Motor neuron (in vitro differentiated cells): ENCODE measurements around the gene GSTT4. TPM values are rescaled to one million over a fixed set of nuclear protein-coding genes. Genes with fewer than 3 reads are reported as not detected.
A peak's percentile ranks its signal among the peaks of the same experiment; 100 is the strongest.
"Not testable (repeated sequence)": the region's sequence is repeated elsewhere in the genome, so short reads cannot be mapped to it uniquely, and the experiment has no call there.

Source experiments
- ATAC-seq, 8 experiments: fragments of 200-7000 bp; cut with Tn5 transposase; replicated peaks in 6 of 8; 2 replicates each; pipeline ENCODE4 v1.8.0; 2021; ENCODE audit warnings: mild to moderate bottlenecking in 8 of 8, moderate library complexity in 8 of 8
- H3K27ac ChIP-seq, 2 donors: fragments of 250-450 bp; sonication (Bioruptor Pico); 2 replicates each; pipeline ENCODE4 v1.9.0; 2021; ENCODE audit warnings: antibody characterized with exemption in 2 of 2, mild to moderate bottlenecking in 2 of 2, moderate library complexity in 1 of 2
- H3K4me1 ChIP-seq, 2 donors: fragments of 250-450 bp; sonication (Bioruptor Pico); replicated peaks in 1 of 2; 2 replicates each; pipeline ENCODE4 v1.6.1; 2021; ENCODE audit warnings: antibody characterized with exemption in 2 of 2, mild to moderate bottlenecking in 2 of 2, moderate library complexity in 1 of 2
- H3K4me3 ChIP-seq, 5 donors: fragments of 250-450 bp; sonication (Bioruptor Pico); 2 replicates each; pipeline ENCODE4 v1.9.0; 2021; ENCODE audit warnings: antibody characterized with exemption in 5 of 5, mild to moderate bottlenecking in 5 of 5, moderate library complexity in 4 of 5
- WGBS, 10 experiments: fragments of 450-650 bp; shearing (Covaris generic); methylation state at CpG; one replicate each; pipeline ENCODE4 v1.0.0; 2022; 5-methylcytosine and 5-hydroxymethylcytosine counted together
- in situ Hi-C, 9 experiments: fragments of 400-800 bp; cut with MboI; loops; one replicate each; pipeline ENCODE4 v1.15.0; 2021; ENCODE audit warnings: low sequenced_read_pairs in 9 of 9, low pct_unique_long_range_greater_than_20kb in 2 of 9; ENCODE audit not compliant: unreplicated experiment in 9 of 9
- total RNA-seq, 8 experiments: library from RNA; unstranded; fragments of 300-600 nt; gene quantifications; 2 replicates each; pipeline versions ENCODE4 v1.2.3 to v1.2.4, GENCODE V29; 2022

GSTT4 gene
- total RNA-seq, 8 experiments from 2014 or later: 0.05 to 0.62 TPM; not detected in 6

GRCh38 chr22:24001314-24001713 is 3.9 kb downstream of the GSTT4 start:
- Histone ChIP-seq H3K27ac (no peak overlapping the region), H3K4me1 (no peaks in the 10 kb centered on the region), H3K4me3 (no peak overlapping the region)
- 19 to 100% (median 69%) methylated on average over 1 to 9 of the region's 9 CpGs; no CpG with 5 or more reads in 2 of the 10 experiments for WGBS, 10 experiments
- ATAC-seq: peak in 1 of 8 experiments; percentile 9
- in situ Hi-C loops: no loop called here

- WGBS, 10 experiments: 56 to 100% (median 87%) methylated on average over 1 to 5 of the region's 7 CpGs; no CpG with 5 or more reads in 6 of the 10 experiments
- H3K4me3 ChIP-seq, H3K27ac ChIP-seq, in situ Hi-C loops, H3K4me1 ChIP-seq, ATAC-seq: not testable (repeated sequence)
Observed at GRCh38 chr22:23999779-24000178, 5.5 kb downstream of the GSTT4 start.

- 64 to 100% (median 89%) methylated on average over 3 of the region's 3 CpGs; no CpG with 5 or more reads in 3 of the 10 experiments for WGBS, 10 experiments
- Histone ChIP-seq H3K4me1 (no peaks in the 10 kb centered on the region), H3K27ac (no peak overlapping the region), H3K4me3 (no peak overlapping the region)
- in situ Hi-C loops: no loop called here
- no peak for ATAC-seq
Observed at GRCh38 chr22:23997092-23997491, 8.2 kb downstream of the GSTT4 start.

GRCh38 chr22:23993581-23994177 is 11.6 kb downstream of the GSTT4 start:
- H3K4me1 ChIP-seq, H3K27ac ChIP-seq, in situ Hi-C loops, ATAC-seq, H3K4me3 ChIP-seq: not testable (repeated sequence)
- 20 to 92% (median 74%) methylated on average over 1 to 2 of the region's 4 CpGs; no CpG with 5 or more reads in 6 of the 10 experiments for WGBS, 10 experiments

- H3K27ac ChIP-seq, H3K4me3 ChIP-seq, in situ Hi-C loops, ATAC-seq, H3K4me1 ChIP-seq: not testable (repeated sequence)
- no CpG with 5 or more reads among the region's 2 CpGs for WGBS, 10 experiments
Observed at GRCh38 chr22:23993080-23993479, 12.2 kb downstream of the GSTT4 start.

GRCh38 chr22:23989583-23990244 is 15.5 kb downstream of the GSTT4 start:
- in situ Hi-C loops: not testable (repeated sequence)
- ATAC-seq: peak in 3 of 8 experiments; percentile 4 to 36 (median 18)

GRCh38 chr22:23986538-23987178 is 18.6 kb downstream of the GSTT4 start:
- ATAC-seq, H3K27ac ChIP-seq, H3K4me3 ChIP-seq, in situ Hi-C loops, H3K4me1 ChIP-seq: not testable (repeated sequence)
- WGBS, 10 experiments: no CpG with 5 or more reads among the region's 4 CpGs

More at GRCh38 chr22:23989583-23990244, 15.5 kb downstream of the GSTT4 start:
- no CpG with 5 or more reads among the region's 3 CpGs for WGBS, 10 experiments
- not testable (repeated sequence) for H3K4me3 ChIP-seq, H3K4me1 ChIP-seq, H3K27ac ChIP-seq

- H3K4me3 ChIP-seq, H3K27ac ChIP-seq, in situ Hi-C loops, ATAC-seq, H3K4me1 ChIP-seq: not testable (repeated sequence)
- no CpG with 5 or more reads among the region's 8 CpGs for WGBS, 10 experiments
Observed at GRCh38 chr22:23986089-23986488, 19.2 kb downstream of the GSTT4 start.

GRCh38 chr22:23984430-23984829 is 20.8 kb downstream of the GSTT4 start:
- in situ Hi-C loops: no loop called here
- Histone ChIP-seq H3K27ac (no peak overlapping the region), H3K4me3 (no peak overlapping the region), H3K4me1 (no peaks in the 10 kb centered on the region)
- peak; percentile 8 to 93 (median 72) for ATAC-seq
- 0% methylated on average over 1 to 2 of the region's 6 CpGs; no CpG with 5 or more reads in 8 of the 10 experiments for WGBS, 10 experiments

- in situ Hi-C loops, H3K27ac ChIP-seq, ATAC-seq, H3K4me1 ChIP-seq, H3K4me3 ChIP-seq: not testable (repeated sequence)
- WGBS, 10 experiments: no CpG with 5 or more reads among the region's 7 CpGs
Observed at GRCh38 chr22:23980567-23980966, 24.7 kb downstream of the GSTT4 start.

GRCh38 chr22:23979557-23980240 is 25.6 kb downstream of the GSTT4 start, which contains the start of gene GSTT2:
Gene GSTT2, plus strand, starts transcription at chr22:23980134.
- in situ Hi-C loops: loop anchor here in 1 of 9 experiments (10.0 kb wide), 1 partner anchor 55 kb away; no protein-coding TSS in a partner anchor
- no CpG with 5 or more reads among the region's 41 CpGs for WGBS, 10 experiments
- H3K27ac ChIP-seq, H3K4me3 ChIP-seq, H3K4me1 ChIP-seq: not testable (repeated sequence)
- peak in 7 of 8 experiments; percentile 20 to 94 (median 43) for ATAC-seq

GRCh38 chr22:23977304-23977703 is 27.9 kb downstream of the GSTT4 start:
- not testable (repeated sequence) for H3K4me3 ChIP-seq, ATAC-seq, H3K4me1 ChIP-seq, H3K27ac ChIP-seq
- WGBS, 10 experiments: no CpG with 5 or more reads among the region's 12 CpGs
- in situ Hi-C loops: loop anchor here in 1 of 9 experiments (10.0 kb wide), 1 partner anchor 53 kb away; no protein-coding TSS in a partner anchor
